ENCODE results near the gene RESP18. TPM values are rescaled to one million over a fixed set of nuclear protein-coding genes. Genes with fewer than 3 reads are reported as not detected.

Gene RESP18
- polyA plus RNA-seq, 2 of the 4 experiments (the other 2 are of a cell fraction), result not detected

DNA sequence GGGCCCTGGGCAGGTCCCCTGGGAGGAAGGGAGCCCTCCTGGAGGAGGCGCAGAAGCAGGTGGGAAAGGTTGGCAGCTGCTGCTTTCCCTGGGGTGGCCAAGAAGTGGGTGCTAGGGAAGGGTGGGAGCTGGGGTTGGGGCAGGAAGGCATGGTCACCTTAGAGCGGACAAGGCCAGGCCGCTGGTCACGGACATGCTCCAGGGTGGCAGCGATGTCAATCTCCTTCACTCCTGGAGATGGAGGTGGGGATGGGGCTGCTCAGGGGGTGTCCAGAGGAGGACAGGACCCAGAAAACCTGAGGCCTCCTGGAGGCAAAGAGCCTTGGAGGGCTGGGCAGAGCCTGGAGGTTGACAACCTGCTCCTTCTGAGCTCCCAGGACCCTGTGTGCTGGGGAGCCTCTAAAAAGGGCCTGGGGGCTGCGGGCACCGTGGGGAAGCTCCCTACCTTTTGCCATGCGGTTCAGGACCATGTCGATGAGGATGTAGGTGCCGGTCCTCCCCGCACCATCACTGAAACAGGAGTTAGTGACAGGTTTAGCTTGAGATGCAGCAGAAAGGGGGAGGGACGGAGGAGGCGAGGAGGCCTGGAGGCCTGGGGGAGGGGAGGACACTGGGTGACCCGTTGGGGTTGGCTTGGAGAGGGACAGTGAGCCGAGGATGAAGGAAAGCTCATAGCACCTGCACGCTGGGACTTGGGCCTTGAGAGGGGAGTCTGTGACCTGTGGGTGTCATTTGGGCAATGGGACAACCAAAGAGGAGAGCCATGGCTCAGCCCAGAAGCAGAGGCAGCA lies 42.0 kb downstream of the RESP18 start:
- Histone ChIP-seq H3K4me2 (no peak overlapping the region), H3K27ac (peak overlapping the region; percentile 36 to 66; a peak in 4 of 6 replicates), H3K4me3 (no peak overlapping the region), H3K9me3 (no peaks in the 10 kb centered on the region), H3K4me1 (peaks cover 30% of the 10 kb centered on the region)
- CTCF ChIA-PET, result interaction anchor here (0.6 to 16.3 kb wide), 12 partner anchors 8 to 337 kb away, joined by 3 to 540 read pairs (median 32); partner anchors contain the start of genes ANKZF1, ATG9A, CNPPD1 and DNAJB2
- no peak for ATAC-seq
- 81% methylated on average over 14 of the region's 16 CpGs for WGBS (ENCODE audit: missing lambda C conversion rate)
- no peak for FAIRE-seq
- TF ChIP-seq, protein P1, sequence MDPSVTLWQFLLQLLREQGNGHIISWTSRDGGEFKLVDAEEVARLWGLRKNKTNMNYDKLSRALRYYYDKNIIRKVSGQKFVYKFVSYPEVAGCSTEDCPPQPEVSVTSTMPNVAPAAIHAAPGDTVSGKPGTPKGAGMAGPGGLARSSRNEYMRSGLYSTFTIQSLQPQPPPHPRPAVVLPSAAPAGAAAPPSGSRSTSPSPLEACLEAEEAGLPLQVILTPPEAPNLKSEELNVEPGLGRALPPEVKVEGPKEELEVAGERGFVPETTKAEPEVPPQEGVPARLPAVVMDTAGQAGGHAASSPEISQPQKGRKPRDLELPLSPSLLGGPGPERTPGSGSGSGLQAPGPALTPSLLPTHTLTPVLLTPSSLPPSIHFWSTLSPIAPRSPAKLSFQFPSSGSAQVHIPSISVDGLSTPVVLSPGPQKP (IDR thresholded peaks at IDR 0.05; ENCODE audit: low read depth, low read length), result no peak
- TF ChIP-seq TP53 (CRISPR knock-in tag; IDR thresholded peaks at IDR 0.05), result no peak
- TF ChIP-seq, protein P2, sequence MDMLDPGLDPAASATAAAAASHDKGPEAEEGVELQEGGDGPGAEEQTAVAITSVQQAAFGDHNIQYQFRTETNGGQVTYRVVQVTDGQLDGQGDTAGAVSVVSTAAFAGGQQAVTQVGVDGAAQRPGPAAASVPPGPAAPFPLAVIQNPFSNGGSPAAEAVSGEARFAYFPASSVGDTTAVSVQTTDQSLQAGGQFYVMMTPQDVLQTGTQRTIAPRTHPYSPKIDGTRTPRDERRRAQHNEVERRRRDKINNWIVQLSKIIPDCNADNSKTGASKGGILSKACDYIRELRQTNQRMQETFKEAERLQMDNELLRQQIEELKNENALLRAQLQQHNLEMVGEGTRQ (IDR thresholded peaks at IDR 0.05), result no peak
- TF ChIP-seq CHD2 (IDR thresholded peaks at IDR 0.05; ENCODE audit: low read length, partially characterized antibody), result no peak
- TF ChIP-seq FOXS1 (CRISPR knock-in tag; IDR thresholded peaks at IDR 0.05), result no peak
- TF ChIP-seq JUNB (IDR thresholded peaks at IDR 0.05), result no peak
- no peak for TF ChIP-seq HOXB5 (CRISPR knock-in tag; IDR thresholded peaks at IDR 0.05)
- DNase-seq (ENCODE audit: low read depth in 1 of 2, low spot score in 1 of 2), result no peak
- POLR2A ChIA-PET, result interaction anchor here (0.9 kb wide), 1 partner anchor 12 kb away, joined by 3 read pairs; the partner anchor contains the start of gene DNAJB2

DNA sequence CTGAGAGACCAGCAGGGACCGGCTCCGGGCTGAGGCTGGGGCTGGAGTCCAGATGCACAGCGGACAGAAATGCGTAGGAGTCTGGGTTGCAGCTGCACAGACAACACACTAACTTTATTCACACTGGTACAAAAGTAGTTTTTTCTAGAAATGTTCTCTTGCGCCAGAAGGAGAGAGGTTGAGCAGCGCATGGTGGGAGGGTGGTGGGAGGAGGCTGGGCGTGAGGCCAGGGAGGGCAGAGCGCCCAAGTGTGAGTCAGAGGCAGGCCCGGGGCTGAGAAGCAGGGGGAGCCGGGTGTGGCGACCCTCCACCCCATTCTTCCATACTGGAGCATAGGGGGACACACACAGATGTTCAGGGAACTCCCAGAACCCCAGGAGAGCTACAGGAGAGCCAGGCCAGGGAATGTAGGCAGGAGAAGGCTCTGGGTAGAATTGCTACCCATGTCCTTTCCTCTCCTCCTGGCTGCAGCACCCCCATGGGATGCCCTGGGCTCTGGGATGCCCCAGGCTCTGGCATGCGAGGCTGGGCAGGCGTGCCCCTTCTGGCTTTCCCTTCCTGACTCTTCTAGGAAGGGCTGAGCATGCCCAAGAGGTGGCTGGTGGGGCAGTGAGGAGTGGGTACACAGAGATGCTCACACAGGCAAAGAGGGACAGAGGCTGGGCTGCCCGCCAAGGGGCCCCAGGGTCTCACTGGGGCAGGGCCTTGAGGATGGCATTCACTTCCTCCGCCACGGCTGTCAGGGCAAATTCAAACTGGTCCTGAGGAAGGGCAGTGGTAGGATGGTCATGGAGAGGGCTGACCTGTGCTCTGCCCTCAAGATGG lies 42.8 kb downstream of the RESP18 start:
- ChIA-PET POLR2A (no interaction called here), CTCF (interaction anchor here (1.1 to 16.3 kb wide), 11 partner anchors 9 to 240 kb away, joined by 3 to 540 read pairs (median 7); partner anchors contain the start of genes ANKZF1, ATG9A, CNPPD1 and DNAJB2)
- no peak for DNase-seq (ENCODE audit: low read depth in 1 of 2, low spot score in 1 of 2)
- Histone ChIP-seq H3K4me3 (no peak overlapping the region), H3K4me1 (peaks cover 27% of the 10 kb centered on the region), H3K27ac (peak overlapping the region; percentile 36 to 66; a peak in 5 of 6 replicates), H3K9me3 (no peaks in the 10 kb centered on the region), H3K4me2 (peak overlapping the region; percentile 31)
- no peak for FAIRE-seq
- TF ChIP-seq CHD2 (IDR thresholded peaks at IDR 0.05; ENCODE audit: low read length, partially characterized antibody) (no peak), TFCP2L1 (CRISPR knock-in tag; IDR thresholded peaks at IDR 0.05) (no peak), POLR2AphosphoS2 (conservative IDR thresholded peaks at IDR 0.05; ENCODE audit: low read length) (no peak), JUN (IDR thresholded peaks at IDR 0.05) (no peak), JUNB (IDR thresholded peaks at IDR 0.05) (no peak), HOXB13 (CRISPR knock-in tag; IDR thresholded peaks at IDR 0.05; ENCODE audit: low read depth) (no peak), NFE2L2 (conservative IDR thresholded peaks at IDR 0.05; ENCODE audit: low read length) (no peak), PHF8 (IDR thresholded peaks at IDR 0.05; ENCODE audit: borderline replicate concordance, low read depth) (no peak), NPAS2 (CRISPR knock-in tag; IDR thresholded peaks at IDR 0.05; ENCODE audit: borderline replicate concordance) (no peak), FOXS1 (CRISPR knock-in tag; IDR thresholded peaks at IDR 0.05) (no peak), KDM5A (IDR thresholded peaks at IDR 0.05) (no peak), KDM1A (IDR thresholded peaks at IDR 0.05; ENCODE audit: low read depth) (no peak)
- TF ChIP-seq, protein P2 (IDR thresholded peaks at IDR 0.05), result no peak
- TF ChIP-seq, protein P3, sequence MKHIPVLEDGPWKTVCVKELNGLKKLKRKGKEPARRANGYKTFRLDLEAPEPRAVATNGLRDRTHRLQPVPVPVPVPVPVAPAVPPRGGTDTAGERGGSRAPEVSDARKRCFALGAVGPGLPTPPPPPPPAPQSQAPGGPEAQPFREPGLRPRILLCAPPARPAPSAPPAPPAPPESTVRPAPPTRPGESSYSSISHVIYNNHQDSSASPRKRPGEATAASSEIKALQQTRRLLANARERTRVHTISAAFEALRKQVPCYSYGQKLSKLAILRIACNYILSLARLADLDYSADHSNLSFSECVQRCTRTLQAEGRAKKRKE (CRISPR knock-in tag; IDR thresholded peaks at IDR 0.05; ENCODE audit: low read depth), result no peak
- TF ChIP-seq, protein P4, sequence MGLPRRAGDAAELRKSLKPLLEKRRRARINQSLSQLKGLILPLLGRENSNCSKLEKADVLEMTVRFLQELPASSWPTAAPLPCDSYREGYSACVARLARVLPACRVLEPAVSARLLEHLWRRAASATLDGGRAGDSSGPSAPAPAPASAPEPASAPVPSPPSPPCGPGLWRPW (IDR thresholded peaks at IDR 0.05), result no peak
- TF ChIP-seq, protein P5, sequence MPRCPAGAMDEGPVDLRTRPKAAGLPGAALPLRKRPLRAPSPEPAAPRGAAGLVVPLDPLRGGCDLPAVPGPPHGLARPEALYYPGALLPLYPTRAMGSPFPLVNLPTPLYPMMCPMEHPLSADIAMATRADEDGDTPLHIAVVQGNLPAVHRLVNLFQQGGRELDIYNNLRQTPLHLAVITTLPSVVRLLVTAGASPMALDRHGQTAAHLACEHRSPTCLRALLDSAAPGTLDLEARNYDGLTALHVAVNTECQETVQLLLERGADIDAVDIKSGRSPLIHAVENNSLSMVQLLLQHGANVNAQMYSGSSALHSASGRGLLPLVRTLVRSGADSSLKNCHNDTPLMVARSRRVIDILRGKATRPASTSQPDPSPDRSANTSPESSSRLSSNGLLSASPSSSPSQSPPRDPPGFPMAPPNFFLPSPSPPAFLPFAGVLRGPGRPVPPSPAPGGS (IDR thresholded peaks at IDR 0.05), result no peak
- peak; percentile 9 to 32; a peak in 4 of 6 replicates for ATAC-seq
- 57% methylated on average over 16 of the region's 16 CpGs for WGBS (ENCODE audit: missing lambda C conversion rate)

Data from A549 (cell line).